GM18909 (cell line): Measurements from ENCODE around the gene MYOCD.

Experiments used
- ATAC-seq: cut with Tn5 transposase; IDR thresholded peaks from one replicate; pipeline ENCODE4 v1.9.1; 2021; ENCODE audit warnings: mild to moderate bottlenecking; ENCODE audit not compliant: unreplicated experiment, poor library complexity

Gene MYOCD

DNA sequence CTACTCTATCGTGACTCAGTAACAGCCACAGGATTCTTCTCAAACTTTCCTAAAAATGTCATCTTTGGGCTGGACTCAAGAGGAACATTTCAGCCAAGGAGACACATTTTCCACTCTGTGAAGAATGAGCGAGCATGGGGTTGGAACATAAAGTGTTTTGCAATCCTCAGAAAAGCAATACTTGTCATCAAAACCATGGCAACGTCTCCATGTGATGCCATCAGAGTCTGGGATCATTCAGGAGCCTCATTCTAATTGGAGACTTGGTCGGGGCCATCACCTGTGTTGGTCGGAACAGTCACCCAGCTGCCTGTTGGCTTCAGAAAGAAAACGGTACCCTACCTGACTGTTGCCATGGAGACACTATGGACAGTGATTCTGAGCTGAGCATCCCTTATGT, 25.5 kb downstream of the MYOCD start:
- no peak for ATAC-seq

- no peak for ATAC-seq
Measured at GRCh38 chr17:12693640-12694039, 27.9 kb downstream of the MYOCD start.

DNA sequence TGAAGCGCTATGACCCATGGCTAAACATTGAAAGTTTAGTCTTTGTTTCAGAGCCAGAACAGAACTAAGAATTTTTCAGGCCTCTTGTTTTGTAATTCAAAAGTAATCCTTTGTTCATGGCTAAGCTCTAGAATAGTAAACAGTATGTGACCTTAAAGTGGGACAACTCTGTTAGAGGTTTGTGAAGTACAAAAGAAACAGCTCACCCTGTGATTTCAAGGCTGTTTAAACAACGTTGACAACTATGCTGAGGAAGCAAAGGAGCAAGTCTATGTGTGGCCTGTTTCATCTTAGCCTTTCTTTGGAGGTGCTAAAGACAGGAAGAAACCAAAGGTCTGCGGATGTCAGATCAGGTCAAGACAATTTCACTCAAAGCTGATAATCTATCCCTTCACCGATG, 40.4 kb downstream of the MYOCD start:
- ATAC-seq, result no peak

- no peak for ATAC-seq
Measured at GRCh38 chr17:12709063-12709462, 43.4 kb downstream of the MYOCD start.

- no peak for ATAC-seq
Measured at GRCh38 chr17:12712415-12712814, 46.7 kb downstream of the MYOCD start.

- no peak for ATAC-seq
Measured at GRCh38 chr17:12712941-12713340, 47.3 kb downstream of the MYOCD start.

- ATAC-seq, result no peak
Measured at GRCh38 chr17:12719948-12720347, 54.3 kb downstream of the MYOCD start.

DNA sequence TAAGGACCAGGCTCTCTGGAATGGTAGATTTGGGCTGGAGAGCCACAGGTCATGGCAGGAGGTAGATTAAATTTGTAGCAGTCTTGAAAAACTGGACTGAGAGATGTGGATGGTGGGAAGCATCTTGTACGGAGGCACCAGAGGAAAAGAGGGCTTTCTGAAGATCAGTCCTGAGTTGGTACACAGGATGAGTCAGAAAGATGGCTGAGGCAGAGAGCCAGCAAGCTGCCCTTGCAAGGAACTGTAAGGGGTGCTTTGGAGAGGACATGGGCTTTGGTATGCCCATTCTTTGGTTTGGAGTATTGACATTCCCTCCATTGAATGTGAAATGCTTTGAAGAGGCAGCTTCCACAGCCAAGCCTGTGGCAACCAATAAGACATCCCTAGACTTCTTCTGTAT, 55.9 kb downstream of the MYOCD start:
- no peak for ATAC-seq

DNA sequence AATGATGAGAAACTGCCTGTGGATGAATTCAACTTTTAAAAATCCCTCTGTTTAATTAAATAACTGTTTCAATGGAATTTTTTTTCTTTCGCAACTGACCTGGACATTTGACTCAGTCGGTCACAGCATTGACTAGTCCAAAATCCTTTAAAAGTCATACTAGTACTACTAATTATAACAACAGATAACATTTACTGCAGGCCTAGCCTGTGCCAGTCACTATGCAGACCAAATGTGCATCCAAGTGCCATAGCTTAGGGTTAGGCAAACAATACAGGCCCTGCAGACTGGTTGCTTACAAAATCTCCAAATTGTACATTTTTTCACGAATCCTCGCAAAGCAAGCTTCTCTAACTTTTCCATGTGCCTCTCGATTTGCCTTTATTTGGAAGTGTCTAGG, 56.6 kb downstream of the MYOCD start:
- no peak for ATAC-seq

GRCh38 chr17:12726131-12726530, 60.4 kb downstream of the MYOCD start:
- ATAC-seq, result no peak

GRCh38 chr17:12727076-12727760, 61.5 kb downstream of the MYOCD start:
- ATAC-seq, result no peak

GRCh38 chr17:12727881-12728280, 62.2 kb downstream of the MYOCD start:
- no peak for ATAC-seq

DNA sequence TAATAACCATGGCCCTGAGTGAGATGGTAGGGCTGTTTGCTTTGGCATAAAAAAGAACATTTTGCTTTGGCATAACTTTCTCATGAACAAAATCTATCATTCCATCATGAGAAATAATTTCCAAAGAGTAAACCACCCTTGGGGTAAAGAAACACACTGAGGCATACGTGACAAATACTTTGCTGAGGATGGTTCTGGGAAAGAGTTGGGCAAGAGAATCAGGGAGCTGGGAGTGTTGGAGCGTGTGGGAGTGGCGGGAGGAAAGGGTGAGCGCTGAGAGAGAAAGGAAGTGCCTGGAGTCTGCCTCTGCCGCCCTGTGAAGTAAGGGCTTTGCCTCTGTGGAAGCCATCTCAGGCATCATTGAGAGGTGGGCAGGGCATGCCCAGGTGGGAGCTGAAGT, 63.4 kb downstream of the MYOCD start:
- ATAC-seq, result no peak

GRCh38 chr17:12730421-12730820, 64.7 kb downstream of the MYOCD start:
- no peak for ATAC-seq

DNA sequence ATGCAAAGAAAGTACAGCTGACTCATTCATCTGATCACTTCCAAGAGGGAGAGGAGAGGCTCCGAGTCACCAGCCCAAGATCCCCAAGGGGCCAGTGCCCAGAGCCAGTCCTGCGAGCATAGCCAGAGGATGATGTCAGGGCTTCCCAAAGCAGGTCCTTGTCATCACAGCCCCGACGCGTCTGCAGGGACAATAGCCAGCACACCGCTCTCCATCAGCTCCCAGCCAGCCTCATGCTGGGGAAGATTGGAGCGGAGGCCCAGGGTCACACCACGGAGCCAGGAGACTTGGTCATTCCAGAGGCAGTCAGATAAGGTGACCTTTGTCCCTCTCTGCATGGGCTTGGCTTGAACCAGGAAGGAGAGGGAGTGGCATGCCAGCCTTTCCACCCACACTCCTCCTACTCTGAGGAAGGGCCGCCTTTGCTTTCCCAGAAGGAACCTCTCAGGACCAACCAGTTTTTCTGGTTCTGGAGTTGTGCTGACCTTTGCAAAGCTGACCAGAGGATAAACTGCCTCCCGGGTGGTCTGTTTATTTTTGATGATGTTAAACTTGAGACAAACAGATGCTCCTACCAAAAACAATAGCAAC, 65.3 kb downstream of the MYOCD start:
- ATAC-seq, result no peak

DNA sequence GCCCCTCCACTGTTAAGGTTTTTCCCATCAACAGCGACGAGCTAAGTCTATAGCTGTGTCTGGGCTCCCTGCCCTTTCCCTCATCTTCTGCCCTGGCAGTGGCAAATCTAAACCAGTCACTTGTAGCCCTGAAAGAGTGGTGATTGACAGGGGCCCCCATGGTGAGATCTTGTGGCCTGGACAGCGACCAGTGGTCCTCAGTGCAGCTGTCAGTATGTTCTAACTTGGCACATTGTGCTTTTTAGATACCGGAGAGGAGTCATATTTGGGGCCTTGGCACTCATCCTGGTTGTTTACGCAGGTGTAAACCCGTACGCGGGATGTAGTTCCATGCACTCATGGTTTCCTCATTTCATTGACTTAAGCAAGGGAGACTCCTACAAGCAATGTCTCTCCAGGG, 66.1 kb downstream of the MYOCD start:
- ATAC-seq, result no peak

- no peak for ATAC-seq
Measured at GRCh38 chr17:12732366-12732765, 66.7 kb downstream of the MYOCD start.

- no peak for ATAC-seq
Measured at GRCh38 chr17:12734926-12735325, 69.2 kb downstream of the MYOCD start.

DNA sequence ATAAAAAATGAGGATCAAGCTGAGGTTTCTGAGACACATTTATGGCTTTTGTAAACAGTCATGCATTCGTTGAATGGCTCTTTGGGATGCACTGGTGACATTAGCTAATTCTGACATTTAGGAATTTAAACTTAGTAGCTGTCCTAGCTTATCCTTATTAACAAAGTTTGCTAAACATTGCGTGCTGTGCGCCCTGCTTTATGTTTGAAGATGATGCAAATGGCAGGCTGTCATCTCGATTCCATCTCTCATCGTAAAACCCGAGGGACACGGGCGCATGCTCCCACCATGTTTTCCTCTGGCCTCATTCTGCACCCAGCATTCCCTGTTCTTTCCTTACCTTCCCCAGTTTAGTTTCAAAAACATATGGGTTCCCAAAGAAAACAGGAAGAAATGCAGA, 69.8 kb downstream of the MYOCD start:
- ATAC-seq, result no peak

GRCh38 chr17:12736526-12736925, 70.8 kb downstream of the MYOCD start:
- no peak for ATAC-seq

- no peak for ATAC-seq
Measured at GRCh38 chr17:12737740-12738469, 72.2 kb downstream of the MYOCD start.

GRCh38 chr17:12738624-12739023, 72.9 kb downstream of the MYOCD start:
- no peak for ATAC-seq
